Thymus (tissue), 11 donors: ENCODE measurements around the gene ATOSA. TPM values are rescaled to one million over a fixed set of nuclear protein-coding genes. Genes with fewer than 3 reads are reported as not detected.
A peak's percentile ranks its signal among the peaks of the same experiment; 100 is the strongest.

Experiments
- DNase-seq, 9 donors: peaks; one replicate each; pipeline ENCODE4 v3.0.0-alpha.2; 2013; ENCODE audit warnings: low spot score in 9 of 9, low read depth in 6 of 9, missing footprints in 1 of 9
- H3K27ac ChIP-seq, 2 donors: one replicate each; pipeline ENCODE4 v1.5.1; 2013; ENCODE audit warnings: control low read depth in 1 of 2, low read depth in 1 of 2, low read length in 1 of 2, mild to moderate bottlenecking in 1 of 2, moderate library complexity in 1 of 2
- H3K27me3 ChIP-seq, 2 donors: one replicate each; pipeline ENCODE4 v1.5.1; 2013; ENCODE audit warnings: low read length in 1 of 2; ENCODE audit not compliant: control insufficient read depth in 2 of 2, insufficient read depth in 1 of 2
- H3K36me3 ChIP-seq, 2 donors: one replicate each; pipeline ENCODE4 v1.5.1; 2013; ENCODE audit warnings: low read length in 1 of 2, mild to moderate bottlenecking in 1 of 2, moderate library complexity in 1 of 2; ENCODE audit not compliant: control insufficient read depth in 2 of 2, insufficient read depth in 2 of 2
- H3K4me1 ChIP-seq, 2 donors: one replicate each; pipeline ENCODE4 v1.5.1; 2013; ENCODE audit warnings: low read length in 2 of 2; ENCODE audit not compliant: control insufficient read depth in 2 of 2, insufficient read depth in 2 of 2
- H3K4me3 ChIP-seq, 2 donors: one replicate each; pipeline ENCODE4 v1.5.1; 2013; ENCODE audit warnings: low read length in 2 of 2, control low read depth in 1 of 2, mild to moderate bottlenecking in 1 of 2
- H3K9me3 ChIP-seq, 2 donors: one replicate each; pipeline ENCODE4 v1.5.1; 2013; ENCODE audit warnings: low read length in 1 of 2, mild to moderate bottlenecking in 1 of 2; ENCODE audit not compliant: control insufficient read depth in 2 of 2, insufficient read depth in 1 of 2
- WGBS: extraction: QIAGEN DNeasy Blood & Tissue Kit; methylation state at CpG from one replicate; pipeline ENCODE4 v1.1.7; 2013; 5-methylcytosine and 5-hydroxymethylcytosine counted together
- polyA plus RNA-seq: library from polyadenylated mRNA; stranded (reverse); fragments of 200-250 nt; gene quantifications from one replicate; pipeline ENCODE4 v1.2.3, GENCODE V29; 2013
- total RNA-seq: library from RNA; stranded (reverse); fragments of 120-200 nt; gene quantifications from one replicate; pipeline ENCODE4 v1.2.4, GENCODE V29; 2013
- donor health status: healthy.

Gene ATOSA
- total and polyA plus RNA-seq, 2 donors: 23.4 to 96.9 TPM

- peak in 7 of 9 donors; percentile 42 to 76 (median 54) for DNase-seq
Measured at GRCh38 chr15:52678468-52679231, 538 bp downstream of the ATOSA start.

DNA sequence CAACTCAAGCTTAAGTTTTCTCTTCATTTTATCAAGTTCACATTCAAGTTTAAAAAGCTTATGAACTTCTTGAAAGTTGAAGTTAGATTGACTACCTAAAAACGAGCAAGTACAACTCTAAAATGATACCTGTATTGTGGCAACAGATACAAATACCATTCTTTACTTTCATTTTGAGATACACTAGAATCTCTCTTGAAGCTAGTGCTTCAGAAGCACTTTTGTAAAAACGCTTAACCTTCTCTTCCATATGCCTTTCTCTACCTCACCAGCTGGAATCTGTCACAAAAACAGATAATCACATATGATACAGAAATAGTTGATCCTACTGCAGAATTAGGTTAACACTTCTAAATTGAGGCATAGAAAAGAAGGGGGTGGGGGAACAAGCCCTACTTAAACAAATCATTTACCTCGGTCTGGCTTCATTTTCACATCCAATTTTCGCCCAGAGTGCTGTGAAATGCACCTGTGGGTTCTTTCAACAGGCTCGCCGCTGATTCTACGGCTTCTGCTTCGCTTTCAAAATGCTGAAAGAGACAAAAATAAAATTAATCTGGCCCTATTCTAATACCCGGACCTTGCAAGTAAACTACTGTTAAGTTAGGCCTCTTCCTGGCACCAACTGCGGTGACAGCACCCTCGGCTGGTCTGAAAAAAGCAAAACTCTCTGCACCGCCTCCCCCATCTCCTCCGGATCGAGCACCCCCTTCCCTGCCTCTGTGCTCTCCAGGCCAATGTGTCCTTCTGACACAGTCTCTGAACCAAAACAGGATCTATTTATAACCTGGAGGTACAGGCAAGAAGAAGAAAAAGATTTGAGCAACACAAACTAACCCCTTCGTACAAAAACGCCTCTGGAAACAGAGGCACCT, 1.4 kb downstream of the ATOSA start:
- WGBS: under 1% methylated on average over 16 of the region's 16 CpGs
- Histone ChIP-seq H3K4me3 (peak overlapping the region; percentile 87 to 99), H3K36me3 (peaks cover 0 to 22% of the 10 kb centered on the region in 2 donors), H3K27ac (peak overlapping the region; percentile 95 to 99), H3K9me3 (no peaks in the 10 kb centered on the region), H3K4me1 (peaks cover 3 to 6% of the 10 kb centered on the region in 2 donors), H3K27me3 (no peaks in the 10 kb centered on the region)
- peak in 7 of 9 donors; percentile 48 to 84 (median 64) for DNase-seq

More at GRCh38 chr15:52678468-52679231, 538 bp downstream of the ATOSA start:
- H3K4me3 ChIP-seq: peak overlapping the region; percentile 87 to 99
- H3K27ac ChIP-seq: peak overlapping the region; percentile 95 to 99
- under 1% methylated on average over 70 of the region's 70 CpGs for WGBS
- peaks cover 0 to 15% of the 10 kb centered on the region in 2 donors for H3K36me3 ChIP-seq
- H3K4me1 ChIP-seq: peaks cover 4 to 6% of the 10 kb centered on the region in 2 donors
- H3K9me3 ChIP-seq: no peaks in the 10 kb centered on the region
- no peaks in the 10 kb centered on the region for H3K27me3 ChIP-seq

- Histone ChIP-seq H3K9me3 (no peaks in the 10 kb centered on the region), H3K27me3 (no peaks in the 10 kb centered on the region), H3K36me3 (peaks cover 0 to 42% of the 10 kb centered on the region in 2 donors), H3K4me3 (no peak overlapping the region), H3K4me1 (peaks cover under 1 to 2% of the 10 kb centered on the region in 2 donors), H3K27ac (no peak overlapping the region)
- 88% methylated on average over 4 of the region's 4 CpGs for WGBS
- no peak for DNase-seq
Measured at GRCh38 chr15:52674831-52675230, 4.4 kb downstream of the ATOSA start.

- no peaks in the 10 kb centered on the region for H3K27me3 ChIP-seq
- H3K9me3 ChIP-seq: no peaks in the 10 kb centered on the region
- H3K36me3 ChIP-seq: peaks cover 0 to 45% of the 10 kb centered on the region in 2 donors
- H3K4me3 ChIP-seq: no peak overlapping the region
- no peaks in the 10 kb centered on the region for H3K4me1 ChIP-seq
- DNase-seq: no peak
- no peak overlapping the region for H3K27ac ChIP-seq
Measured at GRCh38 chr15:52673734-52674133, 5.5 kb downstream of the ATOSA start.

GRCh38 chr15:52673312-52673711, 5.9 kb downstream of the ATOSA start:
- H3K9me3 ChIP-seq: no peaks in the 10 kb centered on the region
- WGBS: 96% methylated on average over 2 of the region's 2 CpGs
- H3K36me3 ChIP-seq: peaks cover 0 to 46% of the 10 kb centered on the region in 2 donors
- no peaks in the 10 kb centered on the region for H3K27me3 ChIP-seq
- no peak overlapping the region for H3K27ac ChIP-seq
- H3K4me3 ChIP-seq: no peak overlapping the region
- DNase-seq: no peak
- H3K4me1 ChIP-seq: no peaks in the 10 kb centered on the region

- H3K4me3 ChIP-seq: no peak overlapping the region
- no peak for DNase-seq
- H3K4me1 ChIP-seq: no peaks in the 10 kb centered on the region
- no peaks in the 10 kb centered on the region for H3K27me3 ChIP-seq
- peaks cover 3 to 52% of the 10 kb centered on the region in 2 donors for H3K36me3 ChIP-seq
- H3K27ac ChIP-seq: no peak overlapping the region
- H3K9me3 ChIP-seq: no peaks in the 10 kb centered on the region
- 96% methylated on average over 1 of the region's 1 CpG for WGBS
Measured at GRCh38 chr15:52672661-52673060, 6.5 kb downstream of the ATOSA start.

- no peaks in the 10 kb centered on the region for H3K9me3 ChIP-seq
- no peaks in the 10 kb centered on the region for H3K27me3 ChIP-seq
- 97% methylated on average over 5 of the region's 5 CpGs for WGBS
- H3K4me1 ChIP-seq: no peaks in the 10 kb centered on the region
- no peak overlapping the region for H3K4me3 ChIP-seq
- H3K36me3 ChIP-seq: peaks cover 3 to 54% of the 10 kb centered on the region in 2 donors
- no peak for DNase-seq
- no peak overlapping the region for H3K27ac ChIP-seq
Measured at GRCh38 chr15:52670087-52670486, 9.1 kb downstream of the ATOSA start.

DNA sequence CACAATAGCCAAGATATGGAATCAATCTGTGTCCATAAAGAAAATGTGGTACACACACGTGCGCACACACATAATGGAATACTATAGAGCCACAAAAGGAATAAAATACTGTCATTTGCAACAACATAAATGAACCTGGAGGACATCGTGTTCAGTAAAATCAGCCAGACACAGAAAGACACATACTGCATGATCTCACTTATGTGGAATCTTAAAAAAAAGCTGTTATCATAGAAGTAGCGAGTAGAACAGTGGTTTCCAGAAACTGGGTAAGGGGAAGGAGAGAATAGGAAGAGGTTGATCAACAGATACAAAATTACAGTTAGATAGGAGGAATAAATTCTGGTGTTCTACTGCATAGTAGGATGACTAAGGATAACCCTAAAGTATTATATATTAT, 11.1 kb downstream of the ATOSA start:
- no peak overlapping the region for H3K27ac ChIP-seq
- H3K9me3 ChIP-seq: no peaks in the 10 kb centered on the region
- no peak for DNase-seq
- no peaks in the 10 kb centered on the region for H3K4me1 ChIP-seq
- no peaks in the 10 kb centered on the region for H3K27me3 ChIP-seq
- peaks cover 15 to 49% of the 10 kb centered on the region in 2 donors for H3K36me3 ChIP-seq
- H3K4me3 ChIP-seq: no peak overlapping the region
- 98% methylated on average over 4 of the region's 4 CpGs for WGBS

DNA sequence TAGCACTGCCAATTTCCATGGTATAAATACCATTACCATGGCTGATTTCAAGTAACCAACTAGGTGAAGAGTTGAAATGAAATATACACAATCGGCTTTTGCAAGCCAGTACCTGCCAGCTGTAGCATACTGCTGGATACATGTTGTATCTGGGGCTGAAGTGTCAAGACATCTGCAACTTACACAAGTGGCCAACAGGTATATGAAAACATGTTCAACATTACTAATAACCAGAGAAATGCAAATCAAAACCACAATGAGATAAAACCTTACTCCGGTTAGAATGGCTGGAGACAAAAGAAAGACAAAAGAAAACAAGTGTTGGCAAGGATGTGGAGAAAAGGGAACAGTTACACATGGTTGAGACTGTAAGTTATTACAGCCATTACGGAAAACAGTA, 11.6 kb downstream of the ATOSA start:
- DNase-seq: no peak
- no peak overlapping the region for H3K27ac ChIP-seq
- no peaks in the 10 kb centered on the region for H3K4me1 ChIP-seq
- H3K9me3 ChIP-seq: no peaks in the 10 kb centered on the region
- H3K27me3 ChIP-seq: no peaks in the 10 kb centered on the region
- H3K36me3 ChIP-seq: peaks cover 15 to 50% of the 10 kb centered on the region in 2 donors
- H3K4me3 ChIP-seq: no peak overlapping the region
- WGBS: 97% methylated on average over 3 of the region's 3 CpGs
